DMS79 (cell line): ENCODE results near the gene TARBP2.

Source experiments
- DNase-seq: peaks from one replicate; lab custom pipeline; 2025; lab: John Stamatoyannopoulos, UW

The TARBP2 gene

GRCh38 chr12:53500776-53501614, at the start of gene TARBP2:
Gene TARBP2, plus strand, starts transcription at chr12:53501283. Its CDS starts 126 bp downstream, at chr12:53501409.
- peak; percentile 87 for DNase-seq

- DNase-seq, result peak; percentile 93
These were observed 49.4 kb upstream of the TARBP2 start, which contains the start of gene PCBP2 for GRCh38 chr12:53451661-53452158. Gene PCBP2, plus strand, starts transcription at chr12:53452102. Its CDS starts 2,699 bp downstream, at chr12:53454801.

GRCh38 chr12:53452159-53453077, 48.7 kb upstream of the TARBP2 start:
- DNase-seq, result peak; percentile 14

DNA sequence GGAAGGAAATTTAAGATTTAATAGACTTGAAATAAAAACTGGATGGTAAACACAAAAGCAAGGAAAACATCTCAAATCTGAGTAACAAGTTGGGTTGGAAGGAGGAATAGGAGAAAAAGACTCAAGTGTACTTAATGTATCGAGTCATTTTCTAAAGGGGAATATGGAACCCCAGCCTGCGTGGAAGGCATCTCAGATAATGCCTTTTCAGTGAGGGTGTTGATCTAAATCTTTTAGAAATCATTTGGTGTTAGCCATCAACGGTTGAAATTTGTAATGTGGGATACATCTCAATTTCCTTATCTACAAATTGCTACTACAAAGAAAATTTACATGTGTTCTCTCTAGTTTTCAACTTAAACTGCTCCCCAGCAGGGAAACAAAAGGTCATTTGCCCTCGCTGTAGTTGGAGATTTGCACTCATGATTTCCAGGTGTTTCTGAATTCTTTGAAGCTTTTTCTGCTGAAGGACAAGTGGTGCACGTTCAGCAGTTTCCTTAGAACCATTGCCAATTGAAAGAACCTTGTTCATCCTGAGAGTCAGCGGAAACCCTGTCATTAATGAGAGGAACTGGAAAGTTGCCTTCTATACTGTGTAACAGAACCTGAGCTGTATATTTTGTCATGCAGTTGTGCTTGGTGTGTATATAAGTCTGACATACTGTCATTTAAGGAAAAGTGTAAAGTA, 47.0 kb upstream of the TARBP2 start:
- no peak for DNase-seq

DNA sequence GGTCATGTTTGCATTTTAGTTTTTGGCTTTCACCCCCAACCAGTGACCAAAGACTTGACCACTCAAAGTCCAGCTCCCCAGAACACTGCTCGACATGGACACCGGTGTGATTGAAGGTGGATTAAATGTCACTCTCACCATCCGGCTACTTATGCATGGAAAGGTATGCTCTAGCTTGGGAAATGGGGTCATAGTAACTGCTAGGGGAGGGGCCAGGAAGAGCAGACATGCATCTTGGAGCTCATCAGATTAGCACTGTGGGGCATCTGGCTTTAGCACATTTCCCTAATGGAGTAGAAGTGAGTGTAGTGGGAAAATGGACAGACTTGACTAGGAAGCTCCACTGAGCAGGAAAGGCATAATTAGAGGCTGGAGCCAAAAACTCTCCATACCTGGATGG, 46.4 kb upstream of the TARBP2 start:
- DNase-seq, result no peak

- DNase-seq, result no peak
These were observed 44.3 kb upstream of the TARBP2 start for GRCh38 chr12:53456654-53457366.

DNA sequence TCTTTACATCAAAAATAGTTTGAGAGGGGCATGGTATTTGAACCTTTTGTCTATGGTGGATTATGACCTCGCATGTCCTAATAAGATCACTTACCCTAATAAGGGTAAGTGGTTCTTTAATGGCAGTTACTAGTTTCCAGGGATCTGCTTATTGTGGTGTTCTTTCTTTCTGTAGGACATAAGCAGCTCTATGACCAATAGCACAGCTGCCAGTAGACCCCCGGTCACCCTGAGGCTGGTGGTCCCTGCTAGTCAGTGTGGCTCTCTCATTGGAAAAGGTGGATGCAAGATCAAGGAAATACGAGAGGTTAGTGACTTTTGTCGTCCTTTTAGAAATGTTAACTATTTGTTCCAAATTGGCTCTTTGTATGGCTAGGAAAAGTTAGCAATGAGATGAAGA, 42.0 kb upstream of the TARBP2 start:
- DNase-seq, result no peak

- DNase-seq, result no peak
These were observed 40.0 kb upstream of the TARBP2 start for GRCh38 chr12:53461059-53461458.

GRCh38 chr12:53461591-53461990, 39.5 kb upstream of the TARBP2 start:
- DNase-seq, result no peak

DNA sequence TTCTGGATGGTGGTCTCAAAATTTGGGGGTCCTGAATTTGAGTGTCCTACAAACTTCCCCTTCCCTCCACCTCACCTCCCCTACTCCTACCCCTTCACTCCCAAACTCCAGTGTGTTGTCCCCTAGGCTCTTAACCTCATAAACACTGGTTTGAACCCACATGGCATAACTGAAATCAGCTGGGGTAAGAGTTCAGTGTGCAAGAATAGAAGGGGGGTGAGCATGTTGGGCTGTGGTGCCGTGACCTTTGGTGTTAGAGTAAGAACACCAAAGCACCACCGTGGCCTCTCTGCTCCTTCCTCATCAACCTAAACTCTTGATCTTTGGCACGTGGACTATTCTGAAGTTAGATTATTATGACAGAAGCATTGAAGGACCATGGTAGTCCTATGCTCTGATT, 38.1 kb upstream of the TARBP2 start:
- no peak for DNase-seq

GRCh38 chr12:53463802-53464560, 37.1 kb upstream of the TARBP2 start:
- DNase-seq, result no peak

GRCh38 chr12:53464685-53465418, 36.2 kb upstream of the TARBP2 start:
- DNase-seq, result no peak

DNA sequence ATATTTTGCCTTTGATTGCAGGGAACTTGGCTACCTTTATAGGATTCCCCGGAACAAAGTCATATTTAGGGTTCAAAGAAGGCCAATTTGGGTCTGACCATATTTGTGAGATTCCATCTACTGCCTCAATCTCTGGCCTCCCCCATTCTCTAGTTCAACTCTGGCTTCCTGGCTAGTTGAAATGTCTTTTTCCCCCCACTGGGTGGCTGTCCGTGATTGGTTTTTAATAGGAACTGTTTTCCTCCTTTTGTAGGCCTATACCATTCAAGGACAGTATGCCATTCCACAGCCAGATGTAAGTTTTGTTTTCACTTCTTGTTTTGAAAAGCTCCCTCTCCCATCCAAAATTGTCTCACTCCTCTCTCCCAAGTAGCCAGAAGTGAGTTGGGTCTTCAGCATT, 35.4 kb upstream of the TARBP2 start:
- DNase-seq, result no peak

DNA sequence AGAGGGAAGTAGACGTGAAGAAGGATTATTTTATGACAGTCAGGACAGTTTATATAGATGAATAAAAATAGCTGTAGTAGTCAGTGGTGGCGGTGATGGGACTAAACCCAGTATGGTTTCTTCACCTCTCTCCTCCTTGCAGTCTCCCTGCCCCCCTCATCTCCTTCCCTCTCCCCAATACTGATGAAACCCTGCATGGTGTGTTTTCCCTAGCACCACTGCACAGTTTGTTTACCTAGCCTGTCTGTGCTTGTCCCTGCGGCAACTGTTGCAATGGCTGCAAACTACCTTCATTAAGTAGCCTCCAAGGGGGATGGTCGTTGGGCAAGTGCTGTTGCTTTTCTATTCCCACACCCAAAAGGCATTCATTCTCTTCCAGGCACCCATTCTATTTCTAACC, 34.4 kb upstream of the TARBP2 start:
- DNase-seq, result no peak

- DNase-seq, result no peak
These were observed 34.0 kb upstream of the TARBP2 start for GRCh38 chr12:53467082-53467481.

DNA sequence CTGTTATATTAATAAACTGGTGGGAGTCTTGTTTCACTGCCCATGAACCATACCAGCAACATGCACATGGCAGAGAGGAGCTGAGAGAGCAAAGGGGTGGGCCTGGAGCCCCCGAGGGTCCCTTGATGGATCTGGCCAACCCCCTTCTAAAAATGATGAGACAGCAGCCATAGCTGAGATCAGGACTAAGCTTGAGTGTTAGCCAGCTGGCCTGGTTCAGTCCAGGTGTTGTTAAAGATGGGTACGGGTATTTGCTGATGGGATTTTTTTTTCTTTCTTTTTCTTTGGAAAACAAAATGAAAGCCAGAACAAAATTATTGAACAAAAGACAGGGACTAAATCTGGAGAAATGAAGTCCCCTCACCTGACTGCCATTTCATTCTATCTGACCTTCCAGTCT, 33.2 kb upstream of the TARBP2 start:
- DNase-seq, result no peak

DNA sequence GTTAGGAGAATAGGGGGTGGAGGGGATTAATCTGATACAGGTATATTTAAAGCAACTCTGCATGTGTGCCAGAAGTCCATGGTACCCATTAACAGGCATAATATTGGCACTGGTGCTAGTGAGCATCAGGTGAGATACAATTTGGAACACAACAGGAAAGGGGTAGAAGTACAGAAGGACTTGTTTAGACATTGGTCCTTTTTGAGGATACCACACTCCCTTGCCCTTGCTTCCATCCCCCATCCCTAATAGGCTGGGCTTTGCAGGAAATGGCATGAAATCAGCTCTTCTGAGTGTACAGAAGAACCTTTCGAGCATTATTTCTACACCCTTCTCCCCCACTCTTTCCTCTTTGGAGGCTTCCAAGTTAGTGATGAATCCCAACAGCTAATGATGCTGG, 32.8 kb upstream of the TARBP2 start:
- no peak for DNase-seq

GRCh38 chr12:53472056-53472582, 29.0 kb upstream of the TARBP2 start:
- no peak for DNase-seq

DNA sequence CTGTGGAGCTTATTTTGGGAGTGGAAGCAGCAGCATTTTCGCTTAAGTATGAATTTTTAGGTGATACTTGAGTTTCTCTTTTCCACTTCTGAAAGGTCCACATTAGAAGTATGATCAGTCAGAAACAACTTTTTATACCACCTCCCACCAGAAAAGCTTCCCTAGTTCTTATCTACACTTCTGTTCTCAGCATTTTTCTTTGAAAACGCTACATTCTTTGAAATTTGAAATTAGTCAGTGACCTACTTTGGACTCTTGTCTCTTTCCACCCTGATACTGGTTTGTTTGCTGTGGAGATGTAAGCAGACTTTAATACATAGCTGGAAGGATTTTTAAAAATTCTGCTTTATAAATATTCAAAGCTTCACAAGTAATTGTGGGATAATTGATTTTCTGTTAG, 27.0 kb upstream of the TARBP2 start:
- DNase-seq, result no peak

DNA sequence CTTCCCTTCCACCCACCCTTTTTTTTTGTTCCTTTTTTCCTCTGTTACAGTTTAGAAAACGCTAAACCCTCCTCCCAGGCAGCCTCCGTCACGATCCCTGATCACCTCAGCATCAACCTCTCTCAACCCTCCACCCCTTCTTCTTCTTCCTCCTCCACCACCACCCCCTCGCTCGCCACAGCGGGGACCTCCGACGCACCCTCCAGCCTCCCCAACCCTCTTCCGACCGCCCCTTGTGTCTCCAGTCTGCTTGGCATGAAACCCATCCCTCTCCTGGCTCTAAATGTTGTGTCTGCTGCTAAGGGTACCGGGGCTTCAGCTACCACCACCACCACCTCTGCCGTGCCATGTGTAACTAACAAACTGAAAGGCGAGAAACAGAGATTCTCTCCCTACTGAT, 26.3 kb upstream of the TARBP2 start:
- DNase-seq, result no peak
